Activated T-helper 9 cell treated with anti-CD3 and anti-CD28 coated beads, Interleukin-2, amount 50 U/mL, for 16 hours (primary cell): ENCODE data around the gene GLI2.

Experiments
- DNase-seq: peaks from one replicate; pipeline ENCODE4 v3.0.0-alpha.2; 2020; ENCODE audit warnings: low read depth

GLI2 gene

GRCh38 chr2:120770641-120771040 is 35.0 kb downstream of the GLI2 start:
- DNase-seq, result no peak

DNA sequence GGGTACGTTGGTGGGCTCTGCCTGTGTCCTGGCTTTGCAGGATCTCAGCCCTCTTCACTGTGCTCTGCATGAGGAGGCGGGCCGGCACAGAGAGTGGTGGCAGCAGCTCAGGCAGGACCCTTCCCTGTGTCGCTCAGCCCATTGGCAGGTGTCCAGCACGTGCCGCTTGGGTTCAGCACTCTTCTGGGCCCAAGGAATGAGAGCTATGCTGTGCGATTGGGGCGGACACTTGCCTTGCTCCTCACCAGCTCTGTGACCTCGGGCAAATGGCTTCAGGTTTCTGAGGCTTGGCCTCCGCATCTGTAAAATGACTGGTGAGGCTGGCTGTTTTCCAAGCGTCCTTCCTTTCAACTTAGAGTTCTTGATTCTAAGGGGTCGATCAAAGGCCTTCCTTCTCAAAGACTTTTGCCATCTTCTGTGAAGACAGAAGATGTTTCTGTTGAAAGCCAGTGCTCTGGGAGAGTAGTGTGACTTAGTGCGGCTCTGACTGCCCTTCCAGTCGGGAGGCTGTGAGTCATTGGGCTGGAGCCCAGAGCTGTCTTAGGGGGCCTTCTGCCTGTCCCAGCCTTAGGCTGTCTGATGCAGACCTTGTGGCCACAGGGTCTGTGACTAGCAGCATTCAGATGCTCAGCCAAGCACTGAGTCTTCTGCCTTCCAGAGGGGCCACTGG is 35.6 kb downstream of the GLI2 start:
- no peak for DNase-seq

DNA sequence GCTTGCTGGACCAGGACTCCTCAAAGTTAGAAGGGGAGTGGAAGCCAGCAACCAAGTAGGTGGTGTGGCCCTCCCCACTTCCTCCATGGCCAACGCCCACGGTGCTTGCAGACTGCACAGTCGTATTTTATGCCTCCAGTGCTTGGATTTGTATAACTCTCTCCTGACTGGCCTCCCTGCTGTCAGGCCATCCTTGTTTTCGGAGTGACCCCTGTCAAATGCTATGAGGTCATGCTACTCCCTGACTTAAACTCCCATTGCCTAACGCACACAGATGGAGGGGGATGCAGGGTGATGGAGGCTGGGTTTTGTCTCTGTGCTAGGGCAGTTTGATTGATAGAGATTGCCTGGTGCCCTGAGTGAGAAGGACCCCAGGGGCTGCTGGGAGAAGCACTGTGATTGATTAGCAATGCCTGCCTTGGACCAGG is 36.1 kb downstream of the GLI2 start:
- no peak for DNase-seq

DNA sequence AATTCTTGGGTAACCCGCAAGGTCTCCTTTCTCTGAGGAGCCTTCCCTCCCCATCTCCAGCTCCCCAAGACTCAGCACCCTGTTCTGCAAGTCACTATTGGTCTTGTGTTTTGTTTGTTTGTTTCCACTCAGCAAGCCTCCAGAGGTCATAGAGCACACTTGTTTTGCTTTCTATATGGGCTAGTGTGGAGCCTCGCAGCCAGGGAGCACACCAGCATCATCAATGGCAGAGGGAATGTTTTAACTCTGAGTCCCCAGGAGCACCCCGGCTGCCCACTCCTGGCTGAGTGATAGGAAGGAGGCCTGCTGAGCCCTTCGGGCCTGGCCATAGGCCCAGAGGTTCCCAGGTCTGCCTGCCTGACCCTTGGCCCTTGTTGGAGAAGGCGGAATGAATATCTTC is 36.6 kb downstream of the GLI2 start:
- DNase-seq, result no peak

- DNase-seq, result no peak
These were observed 37.6 kb downstream of the GLI2 start for GRCh38 chr2:120773186-120773800.

DNA sequence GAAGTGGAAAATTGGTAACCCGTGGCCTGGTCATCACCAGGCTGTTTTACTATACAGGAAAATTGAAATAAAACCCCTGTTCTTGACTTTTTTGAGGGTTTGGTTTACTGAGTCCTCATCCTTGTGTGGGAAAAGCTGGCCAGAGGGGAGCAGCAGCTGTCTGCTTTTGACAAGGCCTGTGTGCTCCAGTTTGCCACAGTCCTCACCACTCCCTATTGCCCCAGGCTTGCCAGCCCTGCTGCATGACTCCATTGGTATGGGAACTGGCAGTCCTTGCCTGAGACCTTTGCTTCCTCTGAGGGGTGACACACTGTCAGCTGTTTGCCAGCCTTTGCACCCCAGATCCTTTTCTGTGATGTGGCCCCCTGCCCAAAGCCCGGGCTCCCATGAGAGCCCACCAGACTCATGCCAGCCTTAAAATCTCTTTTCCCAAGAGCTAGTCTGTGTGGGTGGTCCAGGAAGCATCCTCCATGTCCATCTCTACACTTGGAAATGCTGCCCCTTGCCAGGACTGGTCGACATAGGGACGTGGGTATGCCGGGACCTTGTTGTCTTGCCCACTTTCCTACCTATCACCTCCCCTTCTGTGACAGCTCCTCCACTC is 39.0 kb downstream of the GLI2 start:
- no peak for DNase-seq

DNA sequence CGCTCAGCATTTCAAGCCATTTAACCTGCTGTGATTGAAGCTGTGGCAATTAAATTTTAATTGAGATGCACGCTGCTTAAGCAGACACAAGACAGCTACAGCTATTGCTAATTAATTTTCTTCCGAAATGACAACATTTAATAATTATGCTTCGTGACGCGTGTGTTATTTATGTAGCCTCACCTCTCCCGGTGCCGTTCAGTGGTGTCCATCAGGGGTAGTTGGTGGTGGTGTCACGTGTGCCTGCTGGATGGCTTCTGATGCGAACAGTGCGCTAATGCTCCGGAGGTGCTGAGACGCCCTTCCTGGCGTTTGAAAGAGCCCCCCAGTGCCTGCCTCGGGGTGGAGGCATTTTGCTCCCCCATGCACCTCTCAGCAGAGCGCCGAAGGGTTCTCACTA is 39.5 kb downstream of the GLI2 start:
- DNase-seq, result no peak

GRCh38 chr2:120775801-120776589 is 40.3 kb downstream of the GLI2 start:
- no peak for DNase-seq

DNA sequence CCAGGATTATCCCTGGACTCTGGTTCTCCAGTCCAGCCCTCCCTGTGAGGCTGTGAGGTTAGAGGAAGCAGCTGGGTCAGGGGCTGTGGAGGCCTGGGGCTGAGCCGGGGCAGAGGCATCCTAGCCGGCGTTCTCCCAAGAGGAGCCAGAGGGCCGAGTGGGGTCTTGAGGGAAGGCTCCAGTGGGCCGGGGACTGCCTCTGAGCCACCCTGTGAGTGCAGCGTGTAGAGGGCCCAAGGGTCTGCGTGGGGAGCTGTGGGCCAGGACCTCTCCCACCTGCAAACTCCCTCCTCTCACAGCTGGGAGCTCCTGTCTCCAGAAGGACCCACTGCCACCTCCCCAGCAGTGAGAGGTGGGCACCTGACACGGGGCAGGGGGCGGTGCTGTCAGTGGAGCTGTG is 41.0 kb downstream of the GLI2 start:
- DNase-seq, result no peak

GRCh38 chr2:120777170-120777751 is 41.6 kb downstream of the GLI2 start:
- DNase-seq, result no peak

- DNase-seq, result no peak
These were observed 42.1 kb downstream of the GLI2 start for GRCh38 chr2:120777787-120778186.

GRCh38 chr2:120778244-120778643 is 42.6 kb downstream of the GLI2 start:
- DNase-seq, result no peak

DNA sequence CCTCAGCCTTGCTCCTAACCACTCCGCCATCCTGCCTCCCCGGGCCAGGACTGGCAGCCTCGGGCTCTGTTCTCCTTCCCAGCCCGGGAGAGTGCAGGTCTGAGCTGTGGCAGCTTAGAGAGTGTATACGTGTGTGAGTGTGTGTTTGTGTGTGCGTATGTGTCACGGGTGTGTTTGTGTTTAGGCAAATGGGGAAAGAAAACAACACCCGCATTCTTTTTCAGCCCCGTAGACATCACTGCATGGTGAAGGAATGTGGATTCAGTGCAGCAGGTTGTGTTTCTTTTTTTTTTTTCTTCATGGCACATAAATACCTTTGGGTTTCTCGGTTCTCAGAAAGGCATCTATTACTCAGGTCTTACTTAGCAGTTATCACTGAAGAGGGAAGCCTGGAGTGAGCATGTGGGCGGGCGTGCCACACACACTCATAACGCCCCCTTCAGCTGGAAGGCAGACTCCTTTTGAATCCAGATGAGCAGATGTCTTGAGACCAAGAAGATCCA is 44.2 kb downstream of the GLI2 start:
- no peak for DNase-seq

DNA sequence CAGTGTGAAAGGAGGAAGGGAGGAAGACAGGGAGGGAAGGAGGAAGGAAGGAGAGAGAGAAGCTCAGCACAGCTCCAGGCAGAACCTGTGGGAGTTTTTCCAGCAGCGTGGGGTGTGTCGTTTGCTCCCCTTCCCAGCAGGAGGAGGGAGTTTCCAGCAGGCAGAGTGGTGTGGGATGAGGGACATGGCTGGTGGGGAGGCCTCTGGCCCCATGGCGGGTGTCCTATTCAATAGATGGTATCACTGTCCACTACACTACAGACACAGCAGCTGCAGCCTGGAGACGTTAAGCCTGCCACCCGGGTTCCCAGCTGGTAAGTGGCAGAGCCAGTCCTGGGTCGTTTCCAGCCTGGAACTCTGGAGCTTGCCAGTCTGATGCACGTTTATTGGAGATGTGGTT is 44.7 kb downstream of the GLI2 start:
- no peak for DNase-seq

DNA sequence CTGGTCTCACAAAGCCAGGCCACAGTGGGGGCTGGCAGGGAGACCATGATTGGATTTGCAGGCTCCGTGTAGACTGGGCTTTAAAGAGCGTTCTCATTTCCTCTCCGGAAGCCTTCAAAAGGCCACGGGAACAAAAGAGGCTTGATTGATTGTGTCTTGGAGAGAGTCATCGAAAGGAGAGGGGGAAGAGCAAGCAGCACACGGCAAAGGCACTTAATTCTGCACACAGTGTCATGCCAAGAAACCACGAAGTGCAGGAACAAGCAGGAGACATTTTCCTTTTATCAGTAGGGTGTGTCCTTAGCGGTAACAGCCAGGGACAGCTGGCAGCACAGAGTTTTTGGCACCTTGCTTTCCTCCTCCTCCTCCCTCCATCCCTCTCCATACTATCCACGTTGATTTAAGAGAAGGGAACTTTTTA is 47.7 kb downstream of the GLI2 start:
- no peak for DNase-seq

DNA sequence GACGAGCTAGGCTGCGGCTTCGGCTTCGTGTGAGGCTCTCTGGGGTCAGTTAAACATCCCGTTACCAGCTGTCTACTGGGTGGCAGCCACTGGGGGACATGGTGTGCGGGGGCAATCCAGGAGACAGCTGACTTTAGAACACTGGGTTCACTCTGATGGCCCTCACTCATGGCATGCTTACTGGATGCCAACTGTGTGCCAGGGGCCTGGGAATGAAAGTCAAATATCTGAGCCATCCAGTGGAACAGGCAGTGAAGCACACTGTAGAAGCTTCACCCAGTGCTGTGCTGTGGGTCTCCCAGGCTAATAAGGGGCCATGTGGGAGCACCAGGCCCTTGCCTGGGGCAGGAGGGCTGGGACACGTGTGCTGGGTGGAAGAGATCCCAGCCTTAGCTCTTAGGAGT is 48.3 kb downstream of the GLI2 start:
- DNase-seq, result no peak
